NCI-H1092 (cell line): ENCODE measurements around the gene CYP26B1.

Experiments used
- DNase-seq: peaks from one replicate; lab custom pipeline; 2025; lab: John Stamatoyannopoulos, UW

Gene CYP26B1, protein sequence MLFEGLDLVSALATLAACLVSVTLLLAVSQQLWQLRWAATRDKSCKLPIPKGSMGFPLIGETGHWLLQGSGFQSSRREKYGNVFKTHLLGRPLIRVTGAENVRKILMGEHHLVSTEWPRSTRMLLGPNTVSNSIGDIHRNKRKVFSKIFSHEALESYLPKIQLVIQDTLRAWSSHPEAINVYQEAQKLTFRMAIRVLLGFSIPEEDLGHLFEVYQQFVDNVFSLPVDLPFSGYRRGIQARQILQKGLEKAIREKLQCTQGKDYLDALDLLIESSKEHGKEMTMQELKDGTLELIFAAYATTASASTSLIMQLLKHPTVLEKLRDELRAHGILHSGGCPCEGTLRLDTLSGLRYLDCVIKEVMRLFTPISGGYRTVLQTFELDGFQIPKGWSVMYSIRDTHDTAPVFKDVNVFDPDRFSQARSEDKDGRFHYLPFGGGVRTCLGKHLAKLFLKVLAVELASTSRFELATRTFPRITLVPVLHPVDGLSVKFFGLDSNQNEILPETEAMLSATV

DNA sequence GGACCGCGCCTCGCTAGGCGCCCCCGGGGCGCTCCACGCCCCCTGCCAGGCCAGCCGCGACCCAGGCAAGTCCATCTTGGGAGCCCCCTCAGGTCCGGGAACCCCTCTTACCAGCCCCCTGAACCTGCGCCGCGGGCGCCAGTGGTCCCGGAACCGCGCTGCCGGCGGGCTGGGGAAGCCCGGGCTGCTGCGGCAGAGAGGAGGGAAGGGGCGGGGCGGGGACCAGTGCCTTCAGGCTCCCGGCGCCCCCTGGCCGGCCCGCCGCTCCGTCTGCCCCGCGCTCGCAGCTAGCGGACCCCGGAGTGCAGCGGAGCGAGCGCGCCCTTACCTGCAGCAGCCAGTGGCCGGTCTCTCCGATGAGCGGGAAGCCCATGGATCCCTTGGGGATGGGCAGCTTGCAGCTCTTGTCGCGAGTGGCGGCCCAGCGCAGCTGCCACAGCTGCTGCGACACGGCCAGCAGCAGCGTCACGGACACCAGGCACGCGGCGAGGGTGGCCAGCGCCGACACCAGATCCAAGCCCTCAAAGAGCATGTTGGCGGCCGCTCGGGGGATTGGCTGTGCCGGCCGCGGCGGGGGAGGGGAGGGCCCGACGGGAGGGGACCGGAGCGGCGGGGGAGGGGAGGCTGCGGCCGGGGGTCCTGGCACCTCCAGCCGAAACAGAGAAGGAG, at the start of gene CYP26B1:
CYP26B1 (minus strand) TSS at position 560 of the 669 bp plus-strand sequence; CDS start at position 532, 28 bp downstream.
- DNase-seq, result no peak

DNA sequence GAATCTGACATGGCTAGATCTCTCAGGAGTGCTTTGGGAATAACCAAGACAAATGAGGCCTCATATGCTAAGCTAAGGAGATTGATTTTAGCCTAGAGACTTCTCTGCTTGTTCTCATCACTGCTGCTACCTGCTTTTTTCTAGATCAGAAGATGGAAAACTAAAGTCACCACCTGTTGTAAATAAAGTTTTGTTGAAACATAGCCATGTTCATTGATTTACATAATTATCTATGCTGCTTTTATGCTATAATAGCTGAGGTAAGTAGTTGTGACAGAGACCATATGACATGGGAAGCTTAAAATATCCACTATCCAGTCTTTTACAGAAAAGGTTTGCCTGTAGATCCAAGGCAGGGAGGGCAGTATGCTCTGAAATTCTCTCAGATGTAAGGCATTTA, 46.1 kb upstream of the CYP26B1 start:
- no peak for DNase-seq

DNA sequence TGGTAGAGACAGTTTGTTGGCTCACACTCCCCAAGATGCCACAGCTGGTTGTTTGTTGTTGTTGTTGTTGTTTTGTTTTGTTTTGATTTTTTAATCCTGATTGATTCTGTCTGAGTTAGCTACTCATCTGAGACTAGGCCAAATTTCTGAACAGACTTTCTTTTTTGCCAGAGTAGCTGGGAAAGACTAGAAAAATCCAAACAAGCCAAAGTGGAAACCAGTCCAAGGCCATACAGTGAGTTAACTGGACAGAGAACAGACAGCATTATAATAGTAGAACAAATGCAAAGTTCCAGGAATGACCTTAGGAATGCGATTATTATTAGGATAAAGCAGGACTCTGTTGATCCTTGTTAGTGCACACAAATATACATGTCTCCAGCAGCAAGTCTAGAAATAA, 43.8 kb upstream of the CYP26B1 start:
- no peak for DNase-seq

DNA sequence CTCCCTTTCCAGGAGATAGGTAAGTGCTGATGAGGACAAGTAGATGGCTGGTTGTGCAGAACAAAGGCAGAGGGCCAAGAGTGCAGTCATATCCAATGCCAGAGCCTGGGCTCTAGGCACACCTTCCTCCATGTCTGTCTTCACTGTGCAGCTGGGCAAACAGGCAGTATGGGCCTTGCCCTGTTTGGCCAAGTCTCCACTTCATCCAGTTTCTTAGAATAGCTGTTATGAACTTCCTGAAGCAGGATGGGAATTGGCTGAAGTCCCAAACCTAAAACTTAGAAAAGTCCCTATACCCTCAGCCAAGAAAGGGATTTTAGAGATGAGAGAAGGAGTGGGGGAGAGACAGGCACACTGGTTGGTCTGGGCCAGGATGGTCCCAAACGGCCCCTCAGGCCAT, 37.5 kb upstream of the CYP26B1 start:
- no peak for DNase-seq

DNA sequence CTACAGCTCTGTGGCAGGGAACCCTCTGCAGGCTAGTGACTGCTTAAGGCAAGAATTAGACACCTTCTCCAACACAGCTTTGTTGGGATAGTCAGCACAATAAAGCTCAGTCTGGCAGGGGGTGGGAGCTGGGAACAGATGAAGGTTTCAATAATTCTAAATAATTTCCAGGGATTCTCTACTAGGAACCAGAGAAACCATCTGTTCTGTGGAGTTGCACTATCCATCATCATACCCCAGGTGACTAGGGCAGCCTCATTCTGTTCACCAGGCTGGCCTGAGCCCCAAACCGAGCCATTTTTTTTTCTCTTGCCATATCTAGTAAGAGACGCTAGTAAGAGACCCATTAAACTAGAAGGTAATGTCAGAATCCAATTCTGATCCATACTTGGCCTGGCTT, 35.8 kb upstream of the CYP26B1 start:
- DNase-seq, result no peak

DNA sequence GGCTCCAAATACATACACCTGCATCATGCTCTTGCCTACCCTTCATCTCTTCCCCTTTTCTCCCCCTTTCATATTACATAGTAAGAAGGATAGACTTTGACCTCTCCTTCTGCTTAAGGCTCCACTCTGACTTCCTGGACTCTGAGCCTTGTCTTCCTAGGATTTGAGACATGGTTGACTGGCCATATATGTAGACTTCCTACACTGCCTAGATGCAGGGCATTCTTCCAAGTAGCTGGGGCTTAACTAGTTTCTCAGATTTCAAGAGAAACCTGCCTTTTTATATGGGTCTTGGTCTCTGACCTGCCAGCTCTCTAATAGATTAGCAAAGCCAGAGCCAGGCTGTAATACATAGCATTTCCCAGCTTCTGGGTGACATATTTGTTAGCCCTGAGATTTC, 35.4 kb upstream of the CYP26B1 start:
- DNase-seq, result no peak

DNA sequence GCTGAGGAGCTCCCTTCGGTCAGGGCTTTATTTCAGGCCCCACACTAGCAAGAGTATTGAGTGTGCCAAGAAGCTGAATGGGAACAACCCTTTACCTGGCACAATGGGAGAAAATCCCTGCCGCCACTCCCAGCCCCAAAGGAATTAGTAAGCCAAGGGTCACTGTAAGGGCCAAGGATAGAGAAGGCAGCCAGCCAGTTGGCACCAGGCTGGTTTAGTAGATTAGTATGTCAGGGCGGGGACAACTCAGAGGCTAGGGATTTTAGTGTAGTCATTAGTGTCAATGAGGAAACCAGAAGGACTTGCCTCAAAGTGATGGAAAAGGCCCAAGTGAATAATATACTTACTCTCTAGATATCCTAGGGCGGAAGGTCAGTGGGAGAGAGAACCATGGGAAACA, 34.9 kb upstream of the CYP26B1 start:
- no peak for DNase-seq

DNA sequence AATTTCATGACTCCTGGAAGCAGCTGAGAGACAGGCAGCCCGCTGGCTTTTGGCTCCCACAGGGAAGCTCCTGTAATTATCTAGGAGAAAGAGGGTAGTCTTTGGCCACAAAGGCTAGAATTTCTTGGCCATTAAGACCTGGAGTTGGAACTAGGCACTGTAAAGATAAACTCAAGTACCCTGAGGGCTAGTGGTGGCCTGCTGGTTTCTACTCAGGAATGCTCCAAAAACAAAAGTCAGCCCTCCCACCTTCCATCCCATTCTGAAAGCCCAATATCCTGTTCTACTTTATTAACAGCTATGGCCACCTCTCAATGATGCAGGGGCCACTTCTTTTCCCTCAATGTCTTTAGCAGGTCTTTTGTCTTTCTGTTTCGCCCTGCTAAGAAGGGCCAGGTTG, 34.0 kb upstream of the CYP26B1 start:
- no peak for DNase-seq

DNA sequence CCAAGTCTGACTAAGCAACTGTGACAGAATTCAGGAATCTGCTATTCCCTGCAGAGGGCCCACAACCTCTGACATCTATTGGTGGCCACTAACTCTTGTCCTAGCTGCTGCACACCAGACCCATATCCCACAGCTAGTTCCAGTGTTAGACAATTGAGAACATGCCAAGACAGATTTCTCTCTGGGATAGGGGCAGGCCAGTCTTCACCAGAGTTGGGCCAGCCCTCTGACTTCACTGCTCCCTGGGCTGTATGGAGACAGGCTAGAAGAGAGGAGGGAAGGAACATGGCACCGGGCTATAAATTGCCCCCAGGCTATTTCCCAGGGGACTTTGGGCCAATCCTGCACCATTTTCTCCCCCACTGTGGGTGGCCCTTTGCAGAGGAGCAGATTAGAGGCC, 32.7 kb upstream of the CYP26B1 start:
- DNase-seq, result no peak

DNA sequence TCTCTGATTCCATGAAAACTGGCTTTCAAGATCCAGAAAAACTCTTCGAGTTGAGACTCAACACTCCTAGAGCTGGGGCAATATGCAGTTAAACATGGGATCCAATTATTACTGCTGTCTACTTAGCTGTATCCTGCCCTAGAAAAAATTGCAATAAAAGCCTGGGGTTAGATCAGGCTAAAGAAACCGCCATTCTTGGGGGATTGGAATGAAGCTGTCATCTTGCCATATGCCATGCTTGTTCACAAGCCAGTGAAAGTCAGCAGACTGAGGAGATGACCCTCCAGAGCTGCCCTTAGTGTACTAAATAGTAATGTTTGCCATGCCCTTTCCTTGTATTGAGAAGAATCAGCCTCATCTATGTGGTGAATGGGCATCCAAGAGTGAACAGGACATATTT, 30.9 kb upstream of the CYP26B1 start:
- DNase-seq, result no peak

DNA sequence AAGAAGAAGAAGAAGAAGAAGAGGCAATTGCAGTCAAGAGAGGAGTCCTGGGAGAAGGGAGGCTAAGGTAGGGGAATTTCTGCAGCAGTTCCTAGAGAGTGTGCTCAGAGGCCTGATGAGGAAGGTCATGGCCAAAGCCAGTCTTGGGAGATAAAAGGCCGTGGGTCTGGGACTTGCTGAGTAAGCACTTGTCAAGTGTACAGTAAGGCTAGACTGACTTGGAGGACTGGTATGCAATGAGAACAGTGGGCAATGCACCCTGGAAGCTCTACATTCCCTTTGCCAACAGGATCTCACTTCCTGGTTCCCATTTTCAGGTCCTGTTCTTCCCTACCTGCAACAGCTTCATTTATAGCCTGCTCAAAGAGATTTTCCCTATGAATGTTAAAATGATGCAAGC, 28.6 kb upstream of the CYP26B1 start:
- no peak for DNase-seq

DNA sequence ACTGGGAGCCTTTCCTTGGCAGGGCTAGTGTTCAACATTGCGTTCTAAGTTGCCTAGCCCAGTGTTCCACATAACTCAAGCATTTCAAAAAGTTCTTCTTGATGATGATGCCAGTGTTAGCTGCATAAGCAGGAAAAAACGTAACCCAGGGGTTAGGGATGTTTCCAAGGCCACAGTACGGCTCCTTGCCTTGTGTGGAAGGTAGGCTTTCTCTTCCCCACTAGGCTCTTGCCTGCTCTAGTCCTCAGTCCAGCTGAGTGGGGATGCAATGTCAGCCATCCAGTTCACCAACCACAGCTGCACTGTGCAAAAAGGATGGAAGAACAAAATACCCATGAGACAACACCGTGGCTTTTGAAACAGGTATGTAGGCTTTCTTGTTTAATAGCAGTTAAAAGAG, 28.0 kb upstream of the CYP26B1 start:
- DNase-seq, result no peak

DNA sequence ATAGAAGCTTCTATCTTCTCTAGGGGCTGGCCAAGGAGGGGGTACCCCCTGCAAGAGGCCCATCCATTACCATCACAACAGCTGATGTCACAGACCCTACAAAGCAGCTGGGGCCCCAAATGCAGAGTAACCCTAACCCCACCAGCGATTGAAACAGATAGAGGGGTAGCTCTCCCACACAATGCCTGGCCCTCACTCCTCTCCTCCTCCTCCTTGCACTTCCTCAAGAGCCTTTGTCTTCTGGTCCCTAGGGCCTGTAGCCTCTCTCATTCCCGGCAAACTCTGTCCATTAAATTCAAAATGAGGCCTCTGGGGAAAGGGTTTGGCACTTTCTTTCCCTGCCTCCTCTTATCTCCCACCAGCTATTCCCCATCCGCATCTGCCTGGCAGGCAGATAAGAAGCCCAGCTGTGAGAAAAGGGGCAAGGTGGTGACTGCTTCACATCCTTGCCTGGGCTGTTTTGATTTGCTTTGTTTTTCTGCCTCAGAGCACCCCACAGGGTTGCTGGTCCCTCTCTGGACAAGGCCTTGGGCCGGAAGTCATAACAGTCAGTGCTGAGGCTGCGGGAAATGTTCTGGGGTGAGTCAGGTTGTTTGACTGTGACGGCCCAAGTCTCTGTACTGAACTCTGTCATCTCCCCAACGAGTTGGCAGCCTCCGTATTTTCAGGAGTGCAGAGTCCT, 26.1 kb upstream of the CYP26B1 start:
- DNase-seq, result no peak

DNA sequence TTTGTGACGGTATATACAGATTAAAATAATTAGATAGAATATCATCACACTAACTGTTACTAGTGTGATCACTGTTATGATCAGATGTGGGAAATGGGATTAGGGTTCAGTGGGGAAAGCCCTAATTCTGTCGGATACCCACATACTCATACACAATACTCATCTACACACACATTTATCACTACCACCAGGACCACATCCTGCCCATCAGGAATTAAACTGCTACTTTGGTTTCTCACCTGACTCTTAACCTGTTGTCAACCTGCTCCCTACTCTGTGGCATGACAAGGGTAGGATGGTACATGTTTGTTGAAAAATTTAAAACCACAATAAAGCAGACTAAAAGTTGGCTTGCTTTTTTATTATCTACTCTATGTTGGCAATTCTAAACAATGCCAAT, 24.8 kb upstream of the CYP26B1 start:
- DNase-seq, result no peak

DNA sequence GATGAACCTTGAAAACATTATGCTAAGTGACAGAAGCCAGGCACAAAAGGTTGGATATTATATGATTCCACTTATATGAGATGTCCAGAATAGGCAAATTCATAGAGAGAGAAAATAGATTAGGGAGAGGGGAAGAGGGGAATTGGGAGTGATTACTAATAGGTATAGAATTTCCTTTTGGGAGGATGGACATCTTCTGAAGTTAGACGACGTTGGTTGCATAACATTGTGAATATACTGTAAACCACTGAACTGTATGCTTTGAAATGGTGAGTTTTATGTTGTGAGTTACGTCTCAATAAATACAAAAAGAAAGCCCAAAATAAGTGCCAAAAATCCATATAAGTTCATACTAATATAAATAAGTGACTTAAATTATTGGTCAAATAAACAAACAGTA, 18.6 kb upstream of the CYP26B1 start:
- no peak for DNase-seq

DNA sequence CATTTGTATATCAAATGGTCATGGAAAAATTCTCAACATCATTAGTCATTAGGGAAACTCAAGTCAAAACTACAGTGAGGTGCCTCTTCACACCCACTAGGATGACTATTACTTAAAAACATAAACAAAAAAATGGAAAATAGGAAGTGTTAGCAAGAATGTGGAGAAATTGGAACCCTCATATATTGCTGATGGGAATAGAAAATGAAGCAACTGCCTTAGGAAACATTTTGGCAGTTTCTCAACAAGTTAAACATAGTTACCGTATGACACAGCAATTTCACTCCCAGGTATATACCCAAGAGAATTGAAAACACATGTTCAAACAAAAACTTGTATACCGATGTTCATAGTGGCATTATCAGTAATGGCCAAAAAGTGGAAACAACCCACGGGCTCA, 18.1 kb upstream of the CYP26B1 start:
- no peak for DNase-seq

DNA sequence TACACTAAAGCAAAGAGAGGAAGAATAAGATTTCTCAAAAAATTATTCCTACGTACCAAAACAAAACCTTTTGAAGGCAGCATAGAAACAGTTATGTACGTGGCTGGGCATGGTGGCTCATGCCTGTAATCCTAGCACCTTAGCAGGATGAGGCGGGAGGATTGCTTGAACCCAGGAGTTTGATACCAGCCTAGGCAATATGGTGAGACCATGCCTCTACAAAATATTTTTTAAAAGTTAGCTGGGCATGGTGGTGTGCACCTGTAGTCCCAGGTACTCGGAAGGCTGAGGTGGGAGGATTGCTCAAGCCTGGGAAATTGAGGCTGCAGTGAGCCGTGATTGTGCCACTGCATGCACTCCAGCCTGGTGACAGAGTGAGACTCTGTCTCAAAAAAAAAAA, 14.9 kb upstream of the CYP26B1 start:
- DNase-seq, result no peak

DNA sequence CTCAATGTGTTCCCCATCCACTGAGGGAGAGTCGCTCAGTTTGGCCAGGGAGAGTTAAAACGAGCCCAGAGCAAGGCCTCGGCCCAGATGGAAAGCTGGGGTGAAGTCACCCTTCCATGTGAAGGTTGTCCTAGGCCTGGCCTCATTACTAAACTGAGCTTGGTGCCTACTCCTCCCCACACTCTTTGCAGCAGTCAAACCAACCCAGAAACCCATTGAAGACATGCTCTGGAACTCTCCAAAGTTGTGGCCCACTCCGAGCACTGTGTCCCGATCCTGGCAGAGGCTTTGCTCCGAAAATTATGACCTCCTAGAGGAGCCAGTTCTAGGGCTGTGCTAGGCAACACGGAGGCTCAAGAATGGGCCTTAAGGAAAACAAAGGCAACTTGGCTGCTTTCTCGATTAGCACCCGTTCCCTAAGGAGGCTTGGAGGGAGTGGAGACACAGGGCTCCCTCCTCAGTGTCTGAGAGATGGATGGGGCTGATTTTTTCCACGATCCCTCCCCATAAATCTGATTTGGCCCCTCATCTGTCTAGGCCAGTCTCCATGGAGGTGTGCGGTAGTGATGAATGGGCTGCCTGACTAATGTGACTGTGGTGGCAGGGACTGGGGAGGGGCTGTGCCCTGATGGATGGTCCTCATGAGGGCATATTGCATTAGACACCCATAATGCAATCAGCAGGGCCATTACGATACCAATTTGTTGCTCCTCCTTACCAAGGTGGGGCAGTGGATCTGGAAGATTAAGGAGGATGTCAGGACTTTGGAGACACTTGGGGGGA, 11.7 kb upstream of the CYP26B1 start:
- no peak for DNase-seq

DNA sequence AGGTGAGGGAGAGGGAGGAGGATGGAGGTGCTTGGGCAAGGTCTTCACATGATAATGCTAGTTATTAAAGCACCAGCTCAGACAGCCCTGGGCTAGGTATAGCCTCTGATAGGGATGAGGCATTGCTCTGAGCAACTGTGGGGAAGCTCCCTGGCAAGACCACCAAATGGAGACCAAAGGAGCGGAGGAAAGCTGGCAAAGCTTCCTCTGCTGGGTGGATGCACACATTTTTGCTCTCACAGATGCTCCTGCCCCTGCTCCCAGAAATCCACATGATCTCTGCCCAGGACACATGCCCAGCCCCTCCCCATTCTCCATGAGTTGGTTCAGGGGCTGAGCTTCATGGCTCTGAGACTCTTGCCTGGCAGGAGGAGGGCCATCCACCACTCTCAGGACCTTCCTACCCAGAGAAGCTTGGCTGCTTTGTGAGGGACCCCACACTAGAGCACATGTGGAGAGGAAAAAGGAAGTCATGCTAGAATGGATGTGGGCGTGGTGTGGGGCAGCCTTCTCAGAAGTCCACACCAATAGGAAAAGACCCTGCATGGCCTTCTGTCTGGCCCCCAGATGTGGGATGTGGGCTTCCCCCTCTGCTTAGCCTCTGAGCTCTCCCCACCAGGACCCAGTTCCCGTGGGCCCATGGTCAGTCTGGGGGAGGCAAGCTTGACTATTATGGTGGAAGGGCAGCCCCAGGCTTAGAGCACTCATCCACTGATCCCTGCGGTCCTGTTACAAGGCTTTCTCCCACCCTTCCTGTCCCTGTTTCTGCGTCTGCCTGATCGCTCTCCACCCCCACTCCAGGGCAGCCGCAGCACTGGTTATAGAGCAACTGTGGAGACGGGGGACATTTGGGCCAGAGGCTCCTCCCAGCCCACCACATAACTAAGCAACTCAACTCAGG, 10.5 kb upstream of the CYP26B1 start:
- no peak for DNase-seq

DNA sequence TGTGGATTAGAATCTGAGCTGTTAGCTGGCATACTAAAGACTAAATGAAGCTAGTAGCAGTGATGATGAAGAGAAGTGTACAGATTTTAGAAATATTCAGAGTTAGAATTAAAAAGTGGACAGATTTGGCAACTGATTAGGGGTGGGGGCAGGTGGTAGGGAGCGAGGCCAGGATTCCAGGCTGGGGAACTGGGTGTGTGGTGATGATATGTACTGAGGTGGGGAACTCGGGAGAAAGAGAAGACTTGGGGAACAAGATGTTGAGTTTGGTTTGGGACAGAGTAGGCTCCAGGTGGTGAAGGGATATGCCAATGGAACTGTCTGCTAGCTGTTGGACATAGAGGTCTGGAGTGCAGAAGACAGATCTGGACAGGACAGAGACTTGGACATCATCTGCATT, 9.2 kb upstream of the CYP26B1 start:
- no peak for DNase-seq

DNA sequence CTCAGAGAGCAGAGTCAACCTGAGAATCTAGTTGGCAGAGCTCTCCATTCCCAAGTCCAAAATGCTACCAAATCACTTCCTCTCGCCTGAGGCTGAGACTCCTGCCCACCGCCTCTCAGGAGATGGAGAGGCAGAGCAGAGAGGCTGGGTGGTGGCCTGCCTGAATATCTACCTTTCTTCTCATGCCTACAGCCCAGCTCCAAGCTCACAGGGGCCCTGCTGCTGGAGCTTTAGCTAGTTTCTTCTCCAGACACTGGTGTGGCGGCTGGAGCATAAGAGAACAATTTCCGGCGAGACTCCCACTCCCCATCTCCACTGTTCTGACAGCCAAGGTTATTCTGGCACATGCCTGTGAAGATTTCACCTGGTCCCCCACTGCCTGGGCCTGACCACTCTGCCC, 8.1 kb upstream of the CYP26B1 start:
- no peak for DNase-seq
